ENCODE measurements around the gene CXCL8.

GRCh38 chr4:73692254-73692653, 48.1 kb upstream of the CXCL8 start:
- TF ChIP-seq POLR2A (IDR thresholded peaks at IDR 0.05), result no peak
- no peak for TF ChIP-seq CTCF (IDR thresholded peaks at IDR 0.05 in 8 of 11, conservative IDR thresholded peaks at IDR 0.05 in 3 of 11)
- TF ChIP-seq POLR2AphosphoS5 (IDR thresholded peaks at IDR 0.05), result no peak

All from spleen (tissue), 7 donors.